Measurements from ENCODE around the gene PAQR4.

PAQR4 gene

GRCh38 chr16:2953706-2954627, 15.2 kb upstream of the PAQR4 start:
- Histone ChIP-seq H3K4me3 (ENCODE audit: low read length) (no peak overlapping the region), H3K4me1 (ENCODE audit: low read length) (peaks cover 22% of the 10 kb centered on the region)

GRCh38 chr16:2954656-2955381, 14.3 kb upstream of the PAQR4 start:
- H2AFZ ChIP-seq (ENCODE audit: low read length) = 0 out of 2 replicates have a peak overlapping the region, but pooled peaks have one; percentile 12
- H3K27ac ChIP-seq (ENCODE audit: low read length) = no peak overlapping the region
- peaks cover 7% of the 10 kb centered on the region for H3K27me3 ChIP-seq (replicated peaks; ENCODE audit: insufficient read depth, low read length)
- peaks cover 11% of the 10 kb centered on the region for H3F3A ChIP-seq (ENCODE audit: insufficient read depth, low read length)
- no peaks in the 10 kb centered on the region for H3K79me2 ChIP-seq (ENCODE audit: low read length)
- TF ChIP-seq CTCF (IDR thresholded peaks at IDR 0.05; ENCODE audit: low read length) (no peak), EZH2 (optimal IDR thresholded peaks at IDR 0.05; ENCODE audit: low read depth, low read length) (no peak), EZH2phosphoT487 (IDR thresholded peaks at IDR 0.05; ENCODE audit: low read length) (no peak)
- H3K4me1 ChIP-seq (ENCODE audit: low read length) = peaks cover 28% of the 10 kb centered on the region
- H3K36me3 ChIP-seq (replicated peaks; ENCODE audit: insufficient read depth, low read length) = no peaks in the 10 kb centered on the region
- DNase-seq = no peak
- H3K9ac ChIP-seq (ENCODE audit: low read length) = no peak overlapping the region
- no peaks in the 10 kb centered on the region for H3K9me2 ChIP-seq (replicated peaks; ENCODE audit: insufficient read depth, low read length)
- no peaks in the 10 kb centered on the region for H3K9me3 ChIP-seq (replicated peaks; ENCODE audit: insufficient read depth, low read length)
- H4K20me1 ChIP-seq (ENCODE audit: insufficient read depth, low read length) = no peaks in the 10 kb centered on the region
- no peak overlapping the region for H3K4me3 ChIP-seq (ENCODE audit: low read length)
- no peak overlapping the region for H3K4me2 ChIP-seq (ENCODE audit: low read depth, low read length)

More at GRCh38 chr16:2953706-2954627, 15.2 kb upstream of the PAQR4 start:
- peaks cover 11% of the 10 kb centered on the region for H3F3A ChIP-seq (ENCODE audit: insufficient read depth, low read length)
- peak; percentile 41 for DNase-seq
- no peaks in the 10 kb centered on the region for H3K36me3 ChIP-seq (replicated peaks; ENCODE audit: insufficient read depth, low read length)
- no peaks in the 10 kb centered on the region for H3K9me2 ChIP-seq (replicated peaks; ENCODE audit: insufficient read depth, low read length)
- H3K9me3 ChIP-seq (replicated peaks; ENCODE audit: insufficient read depth, low read length) = no peaks in the 10 kb centered on the region
- no peak overlapping the region for H3K27ac ChIP-seq (ENCODE audit: low read length)
- H4K20me1 ChIP-seq (ENCODE audit: insufficient read depth, low read length) = no peaks in the 10 kb centered on the region
- H3K4me2 ChIP-seq (ENCODE audit: low read depth, low read length) = peak overlapping the region; percentile 42; the same call in 1 of the 2 replicates
- no peaks in the 10 kb centered on the region for H3K79me2 ChIP-seq (ENCODE audit: low read length)
- H2AFZ ChIP-seq (ENCODE audit: low read length) = 0 out of 2 replicates have a peak overlapping the region, but pooled peaks have one; percentile 12
- H3K9ac ChIP-seq (ENCODE audit: low read length) = no peak overlapping the region
- H3K27me3 ChIP-seq (replicated peaks; ENCODE audit: insufficient read depth, low read length) = peaks cover 2% of the 10 kb centered on the region
- no peak for TF ChIP-seq EZH2phosphoT487 (IDR thresholded peaks at IDR 0.05; ENCODE audit: low read length)
- TF ChIP-seq CTCF (IDR thresholded peaks at IDR 0.05; ENCODE audit: low read length) = no peak
- no peak for TF ChIP-seq EZH2 (optimal IDR thresholded peaks at IDR 0.05; ENCODE audit: low read depth, low read length)

GRCh38 chr16:2955438-2955778, 13.7 kb upstream of the PAQR4 start:
- H3K27ac ChIP-seq (ENCODE audit: low read length) = no peak overlapping the region
- H3K79me2 ChIP-seq (ENCODE audit: low read length) = no peaks in the 10 kb centered on the region
- H4K20me1 ChIP-seq (ENCODE audit: insufficient read depth, low read length) = no peaks in the 10 kb centered on the region
- peaks cover 7% of the 10 kb centered on the region for H3K27me3 ChIP-seq (replicated peaks; ENCODE audit: insufficient read depth, low read length)
- H3K9me2 ChIP-seq (replicated peaks; ENCODE audit: insufficient read depth, low read length) = no peaks in the 10 kb centered on the region
- H3K4me2 ChIP-seq (ENCODE audit: low read depth, low read length) = no peak overlapping the region
- H3K9me3 ChIP-seq (replicated peaks; ENCODE audit: insufficient read depth, low read length) = no peaks in the 10 kb centered on the region
- peaks cover 28% of the 10 kb centered on the region for H3K4me1 ChIP-seq (ENCODE audit: low read length)
- H3F3A ChIP-seq (ENCODE audit: insufficient read depth, low read length) = peaks cover 11% of the 10 kb centered on the region
- H3K9ac ChIP-seq (ENCODE audit: low read length) = no peak overlapping the region
- no peak overlapping the region for H2AFZ ChIP-seq (ENCODE audit: low read length)
- H3K36me3 ChIP-seq (replicated peaks; ENCODE audit: insufficient read depth, low read length) = no peaks in the 10 kb centered on the region
- no peak for DNase-seq
- no peak overlapping the region for H3K4me3 ChIP-seq (ENCODE audit: low read length)
- TF ChIP-seq CTCF (IDR thresholded peaks at IDR 0.05; ENCODE audit: low read length) (no peak), EZH2 (optimal IDR thresholded peaks at IDR 0.05; ENCODE audit: low read depth, low read length) (no peak), EZH2phosphoT487 (IDR thresholded peaks at IDR 0.05; ENCODE audit: low read length) (no peak)
